GM19463 (cell line): ENCODE results near the gene MPZ.
"Not testable (repeated sequence)": the region's sequence is repeated elsewhere in the genome, so short reads cannot be mapped to it uniquely, and the experiment has no call there.

ENCODE experiments used
- ATAC-seq: cut with Tn5 transposase; IDR thresholded peaks from one replicate; pipeline ENCODE4 v1.9.1; 2021; ENCODE audit warnings: mild to moderate bottlenecking, moderate library complexity; ENCODE audit not compliant: unreplicated experiment

Gene MPZ

GRCh38 chr1:161309868-161310267 is at the start of gene MPZ:
Gene MPZ, minus strand, starts transcription at chr1:161309968. Its CDS starts 63 bp downstream, at chr1:161309905.
- ATAC-seq, result no peak

- no peak for ATAC-seq
These were observed 49.5 kb upstream of the MPZ start for GRCh38 chr1:161359291-161359690.

- ATAC-seq, result no peak
These were observed 47.3 kb upstream of the MPZ start for GRCh38 chr1:161357073-161357472.

- ATAC-seq, result no peak
These were observed 41.7 kb upstream of the MPZ start for GRCh38 chr1:161351482-161351881.

- no peak for ATAC-seq
These were observed 40.9 kb upstream of the MPZ start for GRCh38 chr1:161350671-161351070.

- ATAC-seq, result no peak
These were observed 33.1 kb upstream of the MPZ start for GRCh38 chr1:161342821-161343220.

GRCh38 chr1:161342177-161342576 is 32.4 kb upstream of the MPZ start:
- ATAC-seq, result no peak

- no peak for ATAC-seq
These were observed 26.0 kb upstream of the MPZ start for GRCh38 chr1:161335796-161336195.

- ATAC-seq, result no peak
These were observed 23.4 kb upstream of the MPZ start for GRCh38 chr1:161333166-161333565.

GRCh38 chr1:161330346-161330745 is 20.6 kb upstream of the MPZ start:
- no peak for ATAC-seq

GRCh38 chr1:161324020-161324419 is 14.3 kb upstream of the MPZ start:
- no peak for ATAC-seq

GRCh38 chr1:161315841-161316674 is 6.3 kb upstream of the MPZ start:
- not testable (repeated sequence) for ATAC-seq

- peak; percentile 98 for ATAC-seq
These were observed 4.6 kb upstream of the MPZ start, which contains the start of gene SDHC for GRCh38 chr1:161314201-161314981. Gene SDHC, plus strand, starts transcription at chr1:161314381. Its CDS starts 25 bp downstream, at chr1:161314406.

- no peak for ATAC-seq
These were observed 3.9 kb upstream of the MPZ start for GRCh38 chr1:161313554-161314200.

- no peak for ATAC-seq
These were observed 1.9 kb upstream of the MPZ start for GRCh38 chr1:161311595-161312181.

- no peak for ATAC-seq
These were observed 1.7 kb downstream of the MPZ start for GRCh38 chr1:161307892-161308638.

- no peak for ATAC-seq
These were observed 2.5 kb downstream of the MPZ start for GRCh38 chr1:161307230-161307768.

GRCh38 chr1:161305867-161306519 is 3.8 kb downstream of the MPZ start:
- ATAC-seq, result peak; percentile 89
